C4-2B (cell line): ENCODE measurements around the gene CKMT2.

Source experiments
- H3K27ac ChIP-seq: fragments of 450-650 bp; 2 replicates; pipeline ENCODE4 v1.5.1; 2017
- ZFX ChIP-seq: fragments of 450-650 bp; IDR thresholded peaks from 2 replicates; pipeline ENCODE4 v1.6.1; 2017
- TF ChIP-seq, protein P1 (sequence below): fragments of 450-650 bp; conservative IDR thresholded peaks from 2 replicates; pipeline ENCODE4 v1.5.1; 2017; ENCODE audit warnings: mild to moderate bottlenecking

Gene CKMT2

GRCh38 chr5:81214848-81215247, 18.3 kb upstream of the CKMT2 start:
- H3K27ac ChIP-seq: no peak overlapping the region
- TF ChIP-seq, protein P1, sequence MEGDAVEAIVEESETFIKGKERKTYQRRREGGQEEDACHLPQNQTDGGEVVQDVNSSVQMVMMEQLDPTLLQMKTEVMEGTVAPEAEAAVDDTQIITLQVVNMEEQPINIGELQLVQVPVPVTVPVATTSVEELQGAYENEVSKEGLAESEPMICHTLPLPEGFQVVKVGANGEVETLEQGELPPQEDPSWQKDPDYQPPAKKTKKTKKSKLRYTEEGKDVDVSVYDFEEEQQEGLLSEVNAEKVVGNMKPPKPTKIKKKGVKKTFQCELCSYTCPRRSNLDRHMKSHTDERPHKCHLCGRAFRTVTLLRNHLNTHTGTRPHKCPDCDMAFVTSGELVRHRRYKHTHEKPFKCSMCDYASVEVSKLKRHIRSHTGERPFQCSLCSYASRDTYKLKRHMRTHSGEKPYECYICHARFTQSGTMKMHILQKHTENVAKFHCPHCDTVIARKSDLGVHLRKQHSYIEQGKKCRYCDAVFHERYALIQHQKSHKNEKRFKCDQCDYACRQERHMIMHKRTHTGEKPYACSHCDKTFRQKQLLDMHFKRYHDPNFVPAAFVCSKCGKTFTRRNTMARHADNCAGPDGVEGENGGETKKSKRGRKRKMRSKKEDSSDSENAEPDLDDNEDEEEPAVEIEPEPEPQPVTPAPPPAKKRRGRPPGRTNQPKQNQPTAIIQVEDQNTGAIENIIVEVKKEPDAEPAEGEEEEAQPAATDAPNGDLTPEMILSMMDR: no peak
- no peak for TF ChIP-seq ZFX

DNA sequence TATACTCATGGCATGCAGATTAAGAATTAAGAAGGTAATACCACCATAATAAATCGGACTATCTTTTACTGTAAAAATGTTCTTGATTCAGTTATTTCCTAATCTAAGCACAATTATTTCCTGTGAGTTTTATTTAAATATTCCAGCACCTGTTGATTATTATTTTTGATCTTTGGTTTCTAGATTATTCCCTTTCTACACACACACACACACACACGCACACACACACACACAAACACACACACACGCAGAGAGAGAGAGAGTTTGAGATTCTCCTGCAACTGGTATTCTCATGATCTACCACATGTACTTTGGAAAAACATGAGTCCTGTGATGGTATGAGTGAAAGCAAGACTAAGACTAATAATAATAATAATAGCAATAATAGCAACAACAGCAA, 17.0 kb upstream of the CKMT2 start:
- TF ChIP-seq, protein P1: no peak
- TF ChIP-seq ZFX: no peak
- H3K27ac ChIP-seq: no peak overlapping the region

DNA sequence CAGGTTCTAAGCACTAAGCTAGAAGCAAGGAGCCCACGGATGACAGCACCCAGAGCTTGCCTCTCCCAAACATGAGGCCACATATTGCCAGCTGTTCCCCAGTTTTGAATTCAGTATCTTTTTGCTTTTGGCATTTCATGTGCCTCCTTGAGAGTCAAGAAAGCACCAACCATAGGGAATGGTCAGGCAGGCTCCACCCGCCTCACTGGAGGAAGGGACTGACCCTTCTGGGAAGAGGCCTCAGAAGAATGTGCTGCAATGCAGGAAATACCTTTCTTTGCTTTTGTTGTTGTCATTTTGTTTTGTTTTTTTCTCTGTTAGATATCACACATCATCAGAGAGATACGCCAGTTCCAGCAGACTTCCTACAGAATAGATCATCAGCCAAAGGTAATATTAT, 13.7 kb upstream of the CKMT2 start:
- TF ChIP-seq ZFX: no peak
- TF ChIP-seq, protein P1: no peak
- H3K27ac ChIP-seq: no peak overlapping the region

DNA sequence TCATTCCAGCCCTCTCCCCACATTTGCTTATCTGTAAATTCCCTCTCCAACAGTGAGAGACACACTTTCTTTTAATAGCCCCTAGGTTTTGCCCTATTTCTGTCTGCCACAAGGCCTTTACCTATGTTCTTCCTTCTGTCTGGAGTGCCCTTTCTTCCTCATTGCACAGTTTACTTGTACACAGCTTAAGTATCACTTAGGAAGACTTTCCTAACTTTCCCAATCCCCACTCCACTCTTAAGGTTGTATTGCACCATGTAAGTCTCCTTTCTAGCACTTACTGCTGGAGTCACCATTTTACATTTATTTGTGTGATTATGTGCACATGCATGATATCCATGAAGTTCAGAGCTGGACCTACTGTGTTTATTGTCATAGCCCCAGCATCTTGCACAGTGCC, 10.8 kb upstream of the CKMT2 start:
- no peak overlapping the region for H3K27ac ChIP-seq
- TF ChIP-seq, protein P1: no peak
- TF ChIP-seq ZFX: no peak

DNA sequence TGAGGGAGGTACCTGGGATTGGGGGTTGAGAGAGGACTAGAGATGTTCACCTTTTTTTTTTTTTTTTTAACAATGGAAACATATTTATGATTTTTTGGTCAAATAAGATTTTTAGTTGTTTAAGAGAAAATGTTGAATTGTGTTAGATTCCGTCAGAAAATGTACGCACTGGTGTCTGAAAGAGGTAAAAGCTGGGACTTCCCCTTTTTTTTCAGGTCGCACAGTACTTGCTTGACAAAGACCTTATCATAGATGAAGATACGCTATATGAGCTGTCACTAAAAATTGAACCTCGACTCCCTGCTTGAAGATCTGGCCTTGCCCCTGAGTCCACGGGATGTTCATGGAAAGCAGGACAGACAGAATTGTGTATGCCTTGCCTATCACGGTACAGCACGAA, 7.7 kb upstream of the CKMT2 start:
- TF ChIP-seq ZFX: no peak
- TF ChIP-seq, protein P1: no peak
- no peak overlapping the region for H3K27ac ChIP-seq

GRCh38 chr5:81226286-81226685, 6.8 kb upstream of the CKMT2 start:
- no peak overlapping the region for H3K27ac ChIP-seq
- no peak for TF ChIP-seq ZFX
- TF ChIP-seq, protein P1: no peak

- H3K27ac ChIP-seq: no peak overlapping the region
- TF ChIP-seq, protein P1: no peak
Measured at GRCh38 chr5:81226949-81227348, 6.2 kb upstream of the CKMT2 start.
